Upper lobe of left lung (tissue), 4 donors: ENCODE data around the gene LTA4H.
"Not testable (repeated sequence)": the region's sequence is repeated elsewhere in the genome, so short reads cannot be mapped to it uniquely, and the experiment has no call there.

Experiments
- EP300 ChIP-seq, 4 donors: sonication (generic); formaldehyde crosslinking; IDR thresholded peaks; one replicate each; pipeline ENCODE4 v1.5.1; 2017; ENCODE audit warnings: antibody characterized with exemption in 4 of 4, control low read depth in 2 of 4
- POLR2A ChIP-seq, 4 donors: fragments of 450-650 bp; IDR thresholded peaks; one replicate each; pipeline ENCODE4 v1.5.1; 2016 to 2017; ENCODE audit warnings: antibody characterized with exemption in 4 of 4, mild to moderate bottlenecking in 2 of 4
- TF ChIP-seq, protein P1 (sequence below), 6 experiments: fragments of 450-650 bp in 4 of 6; fragments of 200-600 bp in 2 of 6; sonication (generic) in 2 of 6; IDR thresholded peaks; one replicate each; pipeline ENCODE4 v1.5.1; 2016 to 2019; ENCODE audit warnings: antibody characterized with exemption in 6 of 6

GRCh38 chr12:96065776-96066175, 30.4 kb upstream of the LTA4H start:
- TF ChIP-seq, protein P1, sequence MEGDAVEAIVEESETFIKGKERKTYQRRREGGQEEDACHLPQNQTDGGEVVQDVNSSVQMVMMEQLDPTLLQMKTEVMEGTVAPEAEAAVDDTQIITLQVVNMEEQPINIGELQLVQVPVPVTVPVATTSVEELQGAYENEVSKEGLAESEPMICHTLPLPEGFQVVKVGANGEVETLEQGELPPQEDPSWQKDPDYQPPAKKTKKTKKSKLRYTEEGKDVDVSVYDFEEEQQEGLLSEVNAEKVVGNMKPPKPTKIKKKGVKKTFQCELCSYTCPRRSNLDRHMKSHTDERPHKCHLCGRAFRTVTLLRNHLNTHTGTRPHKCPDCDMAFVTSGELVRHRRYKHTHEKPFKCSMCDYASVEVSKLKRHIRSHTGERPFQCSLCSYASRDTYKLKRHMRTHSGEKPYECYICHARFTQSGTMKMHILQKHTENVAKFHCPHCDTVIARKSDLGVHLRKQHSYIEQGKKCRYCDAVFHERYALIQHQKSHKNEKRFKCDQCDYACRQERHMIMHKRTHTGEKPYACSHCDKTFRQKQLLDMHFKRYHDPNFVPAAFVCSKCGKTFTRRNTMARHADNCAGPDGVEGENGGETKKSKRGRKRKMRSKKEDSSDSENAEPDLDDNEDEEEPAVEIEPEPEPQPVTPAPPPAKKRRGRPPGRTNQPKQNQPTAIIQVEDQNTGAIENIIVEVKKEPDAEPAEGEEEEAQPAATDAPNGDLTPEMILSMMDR (IDR thresholded peaks at IDR 0.05) = not testable (repeated sequence)
- TF ChIP-seq POLR2A, EP300 (IDR thresholded peaks at IDR 0.05): not testable (repeated sequence)
